ENCODE measurements around the gene ZNF664.

Gene ZNF664

GRCh38 chr12:123989168-123989567 is 16.2 kb downstream of the ZNF664 start:
- no peak for DNase-seq (ENCODE audit: low read depth in 1 of 2, low spot score in 1 of 2)

DNA sequence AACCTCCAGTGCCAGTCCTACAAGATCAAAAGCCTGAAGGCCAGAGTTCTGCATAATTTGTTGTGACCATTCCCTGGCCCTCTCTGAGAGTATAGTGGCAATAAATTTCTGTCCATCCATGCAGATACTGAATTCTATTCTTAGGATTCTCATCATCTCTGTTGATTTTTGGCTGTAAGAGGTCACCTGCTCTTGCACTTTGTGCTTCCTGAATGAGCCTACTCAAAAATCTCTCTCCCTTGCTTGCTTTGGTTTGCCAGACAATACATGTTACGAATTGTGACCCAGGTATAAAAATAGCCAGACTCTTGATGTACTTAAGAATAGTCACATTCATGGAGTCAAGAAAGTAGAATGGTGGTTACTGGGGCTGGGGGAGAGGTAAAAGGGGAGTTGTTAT is 16.7 kb downstream of the ZNF664 start:
- DNase-seq (ENCODE audit: low read depth in 1 of 2, low spot score in 1 of 2), result no peak

DNA sequence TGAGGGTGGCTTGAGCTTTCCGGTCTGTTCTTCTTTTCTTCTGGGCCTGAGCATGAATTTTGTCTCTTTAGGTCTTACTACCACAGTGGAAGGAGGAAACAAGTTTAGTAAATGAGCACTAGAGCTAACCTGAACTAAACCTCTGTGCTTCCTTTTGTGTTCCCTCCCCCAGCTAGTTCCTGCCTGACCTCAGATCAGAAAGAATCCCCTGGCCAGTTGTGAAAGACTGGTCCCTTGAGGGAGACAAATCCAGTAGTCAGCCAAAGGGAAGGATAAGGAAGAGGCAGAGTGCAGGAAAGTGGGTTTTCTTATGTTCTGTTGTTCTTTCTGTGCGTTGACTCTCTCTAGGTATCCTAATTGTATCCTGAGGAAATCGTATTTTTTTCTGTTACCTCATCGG is 17.5 kb downstream of the ZNF664 start:
- no peak for DNase-seq (ENCODE audit: low read depth in 1 of 2, low spot score in 1 of 2)

DNA sequence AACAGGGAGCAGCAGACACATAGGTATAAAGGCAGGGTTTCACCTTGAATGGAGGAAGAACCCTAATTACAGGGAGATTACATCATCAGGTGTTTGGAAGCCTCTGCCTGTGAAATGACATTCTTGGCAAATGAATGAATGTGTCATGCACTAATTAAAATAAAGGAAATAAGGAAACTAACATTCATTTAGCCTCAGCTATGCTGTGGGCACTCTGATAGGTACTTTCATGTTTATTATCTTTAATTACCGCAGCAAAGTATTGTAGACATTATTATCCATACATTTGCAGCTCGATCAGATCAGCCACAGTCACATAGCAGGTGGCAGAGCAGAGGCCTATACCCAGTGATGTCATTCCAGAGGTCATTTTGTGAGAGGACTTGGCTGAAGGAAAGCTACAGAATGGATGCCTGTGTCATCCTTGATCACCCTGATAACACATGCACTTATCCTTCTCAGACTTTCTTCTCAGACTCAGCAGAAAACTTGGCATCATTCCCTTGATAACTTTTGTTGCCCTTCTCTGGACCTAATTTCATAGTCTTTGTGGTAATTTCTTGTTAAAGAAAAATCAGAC is 18.4 kb downstream of the ZNF664 start:
- no peak for DNase-seq (ENCODE audit: low read depth in 1 of 2, low spot score in 1 of 2)

GRCh38 chr12:123992118-123992825 is 19.3 kb downstream of the ZNF664 start:
- DNase-seq (ENCODE audit: low read depth in 1 of 2, low spot score in 1 of 2), result no peak

GRCh38 chr12:123995023-123995748 is 22.2 kb downstream of the ZNF664 start:
- no peak for DNase-seq (ENCODE audit: low read depth in 1 of 2, low spot score in 1 of 2)

- DNase-seq (ENCODE audit: low read depth in 1 of 2, low spot score in 1 of 2), result no peak
Observed at GRCh38 chr12:123996581-123996980, 23.6 kb downstream of the ZNF664 start.

GRCh38 chr12:123997033-123997822 is 24.2 kb downstream of the ZNF664 start:
- DNase-seq (ENCODE audit: low read depth in 1 of 2, low spot score in 1 of 2), result no peak

- DNase-seq (ENCODE audit: low read depth in 1 of 2, low spot score in 1 of 2), result no peak
Observed at GRCh38 chr12:123997908-123998307, 24.9 kb downstream of the ZNF664 start.

DNA sequence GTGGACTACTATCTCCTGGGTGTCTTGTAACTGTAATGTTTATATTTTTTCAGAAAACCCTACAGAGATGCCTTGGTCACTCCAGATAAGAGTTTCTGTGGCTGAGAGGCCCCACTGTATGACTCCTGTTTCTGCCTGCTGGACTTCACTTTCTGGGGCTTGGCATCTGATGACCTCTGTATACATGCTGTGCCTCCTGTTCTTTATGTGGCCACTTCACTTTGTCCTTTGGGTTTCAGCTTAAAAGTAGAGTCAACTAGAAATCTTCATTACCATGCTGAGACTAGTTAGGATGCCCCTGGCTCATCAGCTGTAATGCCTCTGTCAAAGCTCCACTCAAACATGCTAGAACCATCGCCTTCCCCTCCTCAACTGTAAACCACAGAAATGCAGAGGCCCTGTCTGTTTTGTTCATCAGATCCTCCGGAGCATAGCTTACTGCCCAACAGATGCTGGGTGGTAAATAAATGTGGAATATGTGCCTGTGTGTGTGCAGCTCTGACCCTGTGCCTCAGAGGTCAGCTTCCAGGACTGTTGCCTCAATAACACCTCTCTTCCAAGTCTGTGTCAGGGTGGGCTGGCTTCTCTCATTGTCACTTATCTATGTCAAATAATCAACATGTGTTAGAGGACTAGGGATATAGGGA is 25.5 kb downstream of the ZNF664 start:
- DNase-seq (ENCODE audit: low read depth in 1 of 2, low spot score in 1 of 2), result no peak

GRCh38 chr12:123998991-123999359 is 26.0 kb downstream of the ZNF664 start:
- no peak for DNase-seq (ENCODE audit: low read depth in 1 of 2, low spot score in 1 of 2)

GRCh38 chr12:124000111-124000510 is 27.1 kb downstream of the ZNF664 start:
- DNase-seq (ENCODE audit: low read depth in 1 of 2, low spot score in 1 of 2), result no peak

DNA sequence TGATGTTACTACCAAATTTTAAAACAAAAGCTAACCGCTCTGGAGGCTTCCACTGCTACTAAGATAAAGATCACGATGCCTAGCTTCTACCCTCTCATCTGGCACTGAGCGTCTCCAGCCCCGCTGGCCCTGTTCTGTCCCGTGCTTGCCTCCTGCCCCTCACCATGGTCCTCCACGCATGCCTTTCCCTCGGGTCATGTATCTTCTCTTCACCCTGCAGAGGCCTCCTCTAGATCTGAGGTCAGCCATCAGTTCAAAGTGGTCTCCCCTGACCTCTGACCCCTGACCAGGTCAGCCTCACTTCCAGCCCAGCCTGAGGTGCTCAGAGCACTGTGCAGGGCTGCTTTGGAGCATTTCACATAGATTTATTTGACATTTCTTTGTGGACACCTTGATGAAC is 28.3 kb downstream of the ZNF664 start:
- no peak for DNase-seq (ENCODE audit: low read depth in 1 of 2, low spot score in 1 of 2)

DNA sequence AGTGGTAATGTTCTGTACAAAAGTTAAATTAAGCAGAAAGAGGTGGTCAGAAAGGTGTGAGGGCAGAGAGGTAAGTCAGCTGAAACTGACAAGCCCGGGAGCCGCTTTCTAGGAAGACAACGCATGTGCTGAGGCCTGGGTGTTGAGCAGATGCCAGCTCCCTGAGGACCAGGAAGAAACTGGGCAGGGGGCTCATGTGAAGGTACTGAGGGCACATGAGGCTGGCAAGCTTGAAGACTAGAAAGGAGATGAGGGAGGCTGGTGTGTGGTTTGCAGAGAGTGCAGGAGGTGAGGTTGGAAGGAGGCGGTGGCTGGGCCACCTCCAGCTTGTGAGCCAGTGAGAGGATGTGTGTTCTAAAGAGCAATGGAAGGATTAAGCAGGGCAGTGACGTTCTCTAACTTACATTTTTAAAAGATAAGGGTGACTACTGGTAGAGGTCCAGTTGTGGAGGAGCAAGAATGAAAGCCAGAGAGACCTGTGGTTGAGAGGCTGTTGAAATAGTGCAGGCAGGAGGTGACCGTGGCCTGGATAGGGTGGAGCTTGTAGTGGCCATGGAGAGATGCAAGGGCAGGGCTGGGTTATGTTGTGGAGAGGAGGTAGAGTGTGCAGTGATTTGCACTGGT is 29.1 kb downstream of the ZNF664 start:
- no peak for DNase-seq (ENCODE audit: low read depth in 1 of 2, low spot score in 1 of 2)

DNA sequence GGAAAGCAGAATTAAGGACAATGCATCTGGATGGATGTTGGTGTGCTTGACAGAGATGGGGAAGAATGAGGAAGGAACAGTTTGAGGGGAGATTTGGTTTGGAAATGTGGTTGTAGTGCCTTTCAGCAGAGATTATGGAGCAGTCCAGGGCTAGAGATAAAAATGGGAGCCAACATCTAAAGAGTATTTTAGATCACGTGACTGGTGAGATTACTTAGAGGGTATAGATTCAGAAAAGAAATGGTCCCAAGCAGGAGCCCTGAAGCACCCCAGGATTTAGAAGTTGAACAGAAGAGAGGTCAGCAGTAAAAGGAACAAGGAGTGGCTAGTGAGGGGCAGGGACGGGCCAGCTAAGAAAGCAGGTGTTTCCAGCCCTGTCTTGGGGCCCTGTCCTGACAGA is 29.6 kb downstream of the ZNF664 start:
- DNase-seq (ENCODE audit: low read depth in 1 of 2, low spot score in 1 of 2), result no peak

DNA sequence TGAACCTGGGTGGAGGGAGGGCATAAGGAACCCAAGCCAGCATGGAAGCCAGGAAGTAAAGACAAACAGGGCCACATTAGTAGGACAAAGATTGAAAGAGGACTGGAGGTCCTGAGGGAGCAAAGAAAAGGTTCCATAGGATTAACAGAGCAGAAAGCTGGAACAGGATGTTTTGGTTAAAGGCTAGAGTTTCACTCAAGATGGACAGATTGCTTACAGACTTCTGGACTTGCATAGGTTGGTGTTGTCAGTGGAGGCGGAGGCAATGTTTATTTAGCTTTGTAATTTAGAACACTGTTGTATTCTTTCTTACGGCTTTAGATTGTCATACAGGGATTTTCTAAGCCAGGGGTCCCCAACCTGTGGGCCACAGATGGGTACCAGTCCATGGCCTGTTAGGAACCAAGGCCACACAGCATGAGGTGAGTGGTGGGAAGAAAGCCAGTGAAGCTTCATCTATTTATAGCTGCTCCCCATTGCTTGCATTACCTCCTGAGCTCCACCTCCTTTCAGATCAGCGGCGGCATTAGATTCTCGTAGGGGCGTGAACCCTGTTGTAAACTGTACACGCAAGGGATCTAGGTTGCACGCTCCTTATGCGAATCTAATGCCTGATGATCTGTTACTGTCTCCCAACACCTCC is 31.3 kb downstream of the ZNF664 start:
- DNase-seq (ENCODE audit: low read depth in 1 of 2, low spot score in 1 of 2), result no peak

DNA sequence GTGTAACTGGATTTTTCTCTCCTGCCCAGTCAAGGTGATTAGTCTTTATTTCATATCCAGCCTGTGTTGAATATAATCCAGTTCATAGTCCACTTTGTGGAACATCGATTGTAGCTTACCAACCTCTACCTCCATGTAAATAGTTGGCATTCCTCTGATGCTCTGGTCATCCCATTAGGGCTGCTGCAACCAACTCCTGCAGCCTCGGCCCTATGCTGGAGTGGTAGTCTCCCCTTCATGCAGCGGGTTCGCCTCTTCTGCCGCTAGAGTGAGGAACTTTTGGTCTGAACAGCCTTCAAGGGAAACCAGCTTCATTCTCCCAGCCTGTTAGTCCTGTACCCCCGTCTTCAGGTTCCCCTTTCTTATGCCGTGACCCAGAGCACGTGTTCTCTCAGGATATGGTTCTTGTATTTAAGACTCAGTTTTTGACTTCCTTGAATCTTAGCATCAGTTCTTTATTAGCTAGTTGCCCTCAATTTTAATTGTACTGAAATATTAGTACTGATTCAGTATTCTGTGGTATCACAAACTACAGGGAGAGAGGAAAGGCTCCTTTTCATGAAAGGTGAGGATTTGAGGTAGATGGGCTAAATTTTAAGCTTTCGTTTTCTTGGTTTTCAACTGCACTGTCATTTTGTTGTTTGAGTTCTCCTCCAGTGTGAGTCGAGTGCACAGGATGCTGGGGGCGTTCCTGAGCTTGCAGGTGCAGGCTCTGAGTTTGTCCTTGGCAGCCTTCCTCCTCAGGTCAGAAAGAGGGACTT is 33.2 kb downstream of the ZNF664 start:
- DNase-seq (ENCODE audit: low read depth in 1 of 2, low spot score in 1 of 2), result no peak

DNA sequence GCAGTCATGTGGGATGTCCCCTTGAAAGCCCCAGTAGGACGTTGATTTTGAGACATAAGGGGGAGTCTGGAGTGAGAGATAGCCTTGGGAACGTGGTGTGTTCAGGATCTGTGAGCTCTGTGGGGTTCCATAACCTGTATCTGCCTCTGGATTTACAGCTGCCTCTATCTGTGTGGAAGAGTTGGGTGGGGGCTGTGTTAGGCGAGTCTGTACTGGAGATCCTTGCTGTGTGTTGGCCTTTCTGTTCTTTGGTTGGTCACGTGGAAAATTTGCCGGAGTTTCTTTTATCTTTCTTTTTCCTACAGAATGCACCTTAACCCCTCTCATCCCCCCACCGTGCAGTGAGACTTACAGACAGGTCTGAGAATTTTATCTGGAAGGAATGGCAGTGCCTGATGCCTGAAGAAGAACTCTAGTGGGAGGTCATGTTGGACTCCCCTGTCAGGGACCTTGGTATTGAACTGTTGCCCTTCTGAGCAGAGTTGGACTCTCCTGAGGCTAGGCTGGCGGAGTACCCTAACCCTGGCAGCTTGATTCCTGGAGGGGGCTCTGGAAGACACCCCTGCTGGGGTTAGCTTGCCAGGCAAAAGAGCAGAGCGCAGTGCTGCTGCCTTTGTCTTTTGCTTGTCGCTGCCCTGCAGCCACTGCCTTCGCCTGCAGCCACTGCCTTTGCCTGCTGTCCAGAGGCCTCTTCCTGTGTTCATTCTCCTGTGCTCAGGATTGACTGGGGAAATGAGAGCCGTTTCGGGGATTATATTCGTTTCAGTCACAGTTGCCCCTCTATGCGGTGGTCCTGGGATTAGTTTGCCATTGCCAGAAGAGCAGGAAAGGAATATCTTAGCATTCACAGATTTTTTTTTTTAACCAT is 34.1 kb downstream of the ZNF664 start:
- no peak for DNase-seq (ENCODE audit: low read depth in 1 of 2, low spot score in 1 of 2)

Data from activated T-helper 1 cell treated with anti-CD3 and anti-CD28 coated beads, Interleukin-2, amount 50 U/mL, for 16 hours (primary cell).